HepG2 (cell line): Measurements from ENCODE around the gene IGF2BP1. TPM values are rescaled to one million over a fixed set of nuclear protein-coding genes. Genes with fewer than 3 reads are reported as not detected.

ENCODE experiments used
- ELF4 ChIP-seq: sonication (generic); formaldehyde crosslinking; IDR thresholded peaks from 2 replicates; pipeline ENCODE4 v1.5.0; 2020; ENCODE audit warnings: missing genetic modification reagents, mild to moderate bottlenecking, moderate library complexity, borderline replicate concordance
- KDM5A ChIP-seq: fragments of 200-600 bp; sonication (generic); IDR thresholded peaks from 2 replicates; pipeline ENCODE4 v1.7.0; 2018; ENCODE audit warnings: antibody characterized with exemption, mild to moderate bottlenecking, low read length, borderline replicate concordance
- MAFG ChIP-seq: sonication (generic); formaldehyde crosslinking; IDR thresholded peaks from 2 replicates; pipeline ENCODE4 v1.5.1; 2020; ENCODE audit warnings: mild to moderate bottlenecking, missing genetic modification reagents
- MAZ ChIP-seq, 2 experiments: sonication (generic) in 1 of 2; formaldehyde crosslinking in 1 of 2; IDR thresholded peaks; 2 replicates each; pipeline versions ENCODE4 v1.5.0 to v1.6.1; 2012 to 2020; ENCODE audit warnings: low read depth in 2 of 2, mild to moderate bottlenecking in 2 of 2, borderline replicate concordance in 1 of 2, improper control_type of control experiment in 1 of 2, low read length in 1 of 2, missing genetic modification reagents in 1 of 2, moderate library complexity in 1 of 2
- NPAS2 ChIP-seq: sonication (generic); formaldehyde crosslinking; IDR thresholded peaks from 2 replicates; pipeline ENCODE4 v1.8.0; 2022; ENCODE audit warnings: mild to moderate bottlenecking, missing genetic modification reagents, borderline replicate concordance
- NR2F2 ChIP-seq: IDR thresholded peaks from 2 replicates; pipeline ENCODE4 v1.6.1; 2012; ENCODE audit warnings: low read depth, inconsistent platforms, borderline replicate concordance
- PRPF4 ChIP-seq: fragments of 200-400 bp; formaldehyde crosslinking; IDR thresholded peaks from 2 replicates; pipeline ENCODE4 v1.6.1; 2016; ENCODE audit warnings: low read length, low read depth; ENCODE audit not compliant: poor library complexity, severe bottlenecking
- SALL1 ChIP-seq: sonication (generic); formaldehyde crosslinking; IDR thresholded peaks from 2 replicates; pipeline ENCODE4 v1.8.0; 2022; ENCODE audit warnings: mild to moderate bottlenecking, missing genetic modification reagents
- SIN3A ChIP-seq: IDR thresholded peaks from 2 replicates; pipeline ENCODE4 v1.6.1; 2011; ENCODE audit warnings: low read depth, mild to moderate bottlenecking, control low read depth, low read length, borderline replicate concordance
- SP4 ChIP-seq: sonication (generic); formaldehyde crosslinking; IDR thresholded peaks from 2 replicates; pipeline ENCODE4 v1.8.1; 2023; ENCODE audit warnings: mild to moderate bottlenecking, missing genetic modification reagents
- ZBTB25 ChIP-seq: IDR thresholded peaks from 2 replicates; pipeline ENCODE4 v1.6.1; 2018; ENCODE audit warnings: missing genetic modification reagents
- ZNF367 ChIP-seq: sonication (generic); formaldehyde crosslinking; IDR thresholded peaks from 2 replicates; pipeline ENCODE4 v1.4.0; 2020; ENCODE audit warnings: missing genetic modification reagents, borderline replicate concordance
- ZNF558 ChIP-seq: sonication (generic); formaldehyde crosslinking; IDR thresholded peaks from 2 replicates; pipeline ENCODE4 v1.9.0; 2022; ENCODE audit warnings: mild to moderate bottlenecking, missing genetic modification reagents, borderline replicate concordance
- ZNF687 ChIP-seq: sonication (generic); formaldehyde crosslinking; IDR thresholded peaks from 2 replicates; pipeline ENCODE4 v1.5.1; 2020; ENCODE audit warnings: mild to moderate bottlenecking, missing genetic modification reagents, moderate library complexity
- ZNF7 ChIP-seq: IDR thresholded peaks from 2 replicates; pipeline ENCODE4 v1.6.1; 2016; ENCODE audit warnings: missing biosample characterization, missing genetic modification reagents
- ZNF777 ChIP-seq: sonication (generic); formaldehyde crosslinking; IDR thresholded peaks from 2 replicates; pipeline ENCODE4 v1.4.0; 2020; ENCODE audit warnings: missing genetic modification reagents
- polyA plus RNA-seq, 8 experiments: library from polyadenylated mRNA; depleted of rRNA in 3 of 8; stranded (reverse) in 7 of 8; unstranded in 1 of 8; fragments of >200 nt; fragmentation: Illumina TruSeq in 4 of 8; extraction: Trizol in 4 of 8; gene quantifications; 2 replicates each; pipeline versions ENCODE4 v1.2.1 to v1.2.3, GENCODE V29; 2011 to 2016; ENCODE audit warnings: low read depth in 4 of 8, missing spikeins in 1 of 8, mixed read lengths in 1 of 8; ENCODE audit not compliant: insufficient read depth in 1 of 8
- total RNA-seq, 5 experiments: library from RNA; depleted of rRNA; stranded (reverse); fragments of >200 nt; fragmentation: Illumina TruSeq; extraction: Trizol; gene quantifications; 2 replicates each; pipeline ENCODE4 v1.2.3, GENCODE V29; 2016; ENCODE audit warnings: low read depth in 1 of 5
- TF ChIP-seq, protein P1 (sequence below): IDR thresholded peaks from 2 replicates; pipeline ENCODE4 v1.6.1; 2016; ENCODE audit warnings: missing genetic modification reagents, missing compliant biosample characterization
- TF ChIP-seq, protein P2 (sequence below): sonication (generic); formaldehyde crosslinking; IDR thresholded peaks from 2 replicates; pipeline ENCODE4 v1.5.1; 2020; ENCODE audit warnings: missing genetic modification reagents, mild to moderate bottlenecking, borderline replicate concordance

Gene IGF2BP1
- total and polyA plus RNA-seq, 2 of the 13 experiments (the other 11 are each of a cell fraction or from before 2014, with no cell fraction given): 29.7 to 75.1 TPM

DNA sequence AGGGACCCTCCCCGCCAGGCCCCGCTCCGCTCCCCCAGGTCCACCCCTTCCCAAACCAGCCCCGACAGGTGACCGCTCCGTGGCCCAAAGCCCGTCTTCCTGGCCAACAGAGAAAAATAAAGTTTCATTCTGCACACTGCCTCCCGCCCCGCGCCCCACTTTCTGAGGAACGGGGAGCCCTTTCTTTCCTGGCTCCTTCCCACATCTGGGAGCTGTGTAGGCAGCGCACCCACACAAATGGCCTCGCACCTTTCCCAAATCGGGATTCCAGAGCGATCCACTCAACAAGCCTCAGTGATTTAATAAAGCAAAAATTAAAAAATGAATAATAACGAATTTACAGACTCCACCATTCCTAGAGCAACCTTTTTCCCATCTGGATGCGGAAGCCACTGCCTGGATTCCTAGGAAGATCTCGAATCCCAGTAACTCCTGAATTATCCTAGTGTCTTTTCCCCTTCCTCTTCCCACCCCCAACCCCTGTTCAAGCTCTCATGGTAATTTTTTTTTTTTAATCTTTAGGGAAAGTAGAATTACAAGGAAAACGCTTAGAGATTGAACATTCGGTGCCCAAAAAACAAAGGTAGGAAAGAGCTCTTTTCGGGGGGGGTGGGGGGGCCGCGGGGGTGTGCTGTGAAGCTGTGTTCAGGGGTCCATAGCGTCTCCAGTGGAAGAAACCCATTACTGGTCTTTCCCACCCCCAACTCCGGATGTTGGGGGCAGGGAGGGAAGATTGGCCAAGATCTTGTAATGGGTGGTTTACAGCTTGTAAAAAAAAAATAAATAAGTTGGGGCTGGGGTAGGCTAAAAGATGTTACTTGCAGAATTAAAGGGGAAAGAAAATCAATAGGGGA lies 1.6 kb downstream of the IGF2BP1 start (continued):
- TF ChIP-seq, protein P1, sequence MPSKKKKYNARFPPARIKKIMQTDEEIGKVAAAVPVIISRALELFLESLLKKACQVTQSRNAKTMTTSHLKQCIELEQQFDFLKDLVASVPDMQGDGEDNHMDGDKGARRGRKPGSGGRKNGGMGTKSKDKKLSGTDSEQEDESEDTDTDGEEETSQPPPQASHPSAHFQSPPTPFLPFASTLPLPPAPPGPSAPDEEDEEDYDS (CRISPR knock-in tag): 0 out of 2 replicates have a peak, but pooled peaks have one; percentile 7
- TF ChIP-seq ZNF558 (CRISPR knock-in tag) (no peak), SALL1 (CRISPR knock-in tag) (no peak), MAFG (CRISPR knock-in tag) (no peak), ZNF687 (CRISPR knock-in tag) (no peak; the same call in 1 of the 2 replicates), SIN3A (0 out of 2 replicates have a peak, but pooled peaks have one; percentile 55), ZNF777 (CRISPR knock-in tag) (no peak), MAZ (IDR thresholded peaks at IDR 0.05; ENCODE audit: borderline replicate concordance, low read depth, low read length) (no peak), MAZ (CRISPR knock-in tag; IDR thresholded peaks at IDR 0.05; ENCODE audit: low read depth) (0 out of 2 replicates have a peak, but pooled peaks have one; percentile 11), NR2F2 (no peak), PRPF4 (peak; percentile 97), ELF4 (peak; percentile 20; the same call in 1 of the 2 replicates), NPAS2 (CRISPR knock-in tag) (no peak), ZBTB25 (CRISPR knock-in tag) (0 out of 2 replicates have a peak, but pooled peaks have one; percentile 13), ZNF7 (CRISPR knock-in tag) (no peak), ZNF367 (CRISPR knock-in tag) (no peak), SP4 (CRISPR knock-in tag) (no peak), KDM5A (no peak; the same call in 1 of the 2 replicates)
- TF ChIP-seq, protein P2, sequence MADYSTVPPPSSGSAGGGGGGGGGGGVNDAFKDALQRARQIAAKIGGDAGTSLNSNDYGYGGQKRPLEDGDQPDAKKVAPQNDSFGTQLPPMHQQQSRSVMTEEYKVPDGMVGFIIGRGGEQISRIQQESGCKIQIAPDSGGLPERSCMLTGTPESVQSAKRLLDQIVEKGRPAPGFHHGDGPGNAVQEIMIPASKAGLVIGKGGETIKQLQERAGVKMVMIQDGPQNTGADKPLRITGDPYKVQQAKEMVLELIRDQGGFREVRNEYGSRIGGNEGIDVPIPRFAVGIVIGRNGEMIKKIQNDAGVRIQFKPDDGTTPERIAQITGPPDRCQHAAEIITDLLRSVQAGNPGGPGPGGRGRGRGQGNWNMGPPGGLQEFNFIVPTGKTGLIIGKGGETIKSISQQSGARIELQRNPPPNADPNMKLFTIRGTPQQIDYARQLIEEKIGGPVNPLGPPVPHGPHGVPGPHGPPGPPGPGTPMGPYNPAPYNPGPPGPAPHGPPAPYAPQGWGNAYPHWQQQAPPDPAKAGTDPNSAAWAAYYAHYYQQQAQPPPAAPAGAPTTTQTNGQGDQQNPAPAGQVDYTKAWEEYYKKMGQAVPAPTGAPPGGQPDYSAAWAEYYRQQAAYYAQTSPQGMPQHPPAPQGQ (CRISPR knock-in tag): no peak; the same call in 1 of the 2 replicates
